ENCODE results near the gene DPF3.

DNA sequence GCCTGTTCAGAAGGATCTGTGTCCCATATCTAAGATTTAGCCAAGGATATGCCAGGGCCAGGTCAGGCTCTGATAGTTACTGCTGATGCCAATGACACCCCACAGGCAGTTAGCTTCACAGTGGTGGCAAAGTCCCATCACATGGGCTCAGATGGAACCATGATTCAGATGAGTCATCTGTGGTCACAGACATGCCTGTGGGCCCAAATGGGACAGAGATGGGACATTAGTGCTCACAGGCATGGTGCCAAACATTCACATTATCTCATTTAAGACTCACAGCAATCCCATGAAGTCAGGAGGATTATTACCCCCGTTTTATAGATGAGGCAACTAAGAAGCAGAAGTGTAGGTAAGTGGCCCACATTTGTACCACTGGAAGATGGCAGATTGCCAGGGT is 207.8 kb downstream of the DPF3 start:
- TF ChIP-seq, protein P1, sequence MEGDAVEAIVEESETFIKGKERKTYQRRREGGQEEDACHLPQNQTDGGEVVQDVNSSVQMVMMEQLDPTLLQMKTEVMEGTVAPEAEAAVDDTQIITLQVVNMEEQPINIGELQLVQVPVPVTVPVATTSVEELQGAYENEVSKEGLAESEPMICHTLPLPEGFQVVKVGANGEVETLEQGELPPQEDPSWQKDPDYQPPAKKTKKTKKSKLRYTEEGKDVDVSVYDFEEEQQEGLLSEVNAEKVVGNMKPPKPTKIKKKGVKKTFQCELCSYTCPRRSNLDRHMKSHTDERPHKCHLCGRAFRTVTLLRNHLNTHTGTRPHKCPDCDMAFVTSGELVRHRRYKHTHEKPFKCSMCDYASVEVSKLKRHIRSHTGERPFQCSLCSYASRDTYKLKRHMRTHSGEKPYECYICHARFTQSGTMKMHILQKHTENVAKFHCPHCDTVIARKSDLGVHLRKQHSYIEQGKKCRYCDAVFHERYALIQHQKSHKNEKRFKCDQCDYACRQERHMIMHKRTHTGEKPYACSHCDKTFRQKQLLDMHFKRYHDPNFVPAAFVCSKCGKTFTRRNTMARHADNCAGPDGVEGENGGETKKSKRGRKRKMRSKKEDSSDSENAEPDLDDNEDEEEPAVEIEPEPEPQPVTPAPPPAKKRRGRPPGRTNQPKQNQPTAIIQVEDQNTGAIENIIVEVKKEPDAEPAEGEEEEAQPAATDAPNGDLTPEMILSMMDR (IDR thresholded peaks at IDR 0.05), result no peak
- no peak for TF ChIP-seq POLR2A (IDR thresholded peaks at IDR 0.05)

Measured in right lobe of liver (tissue), 4 donors.